KOPT-K1 (cell line): ENCODE measurements around the gene ACSL3.
"Not testable (repeated sequence)": the region's sequence is repeated elsewhere in the genome, so short reads cannot be mapped to it uniquely, and the experiment has no call there.

Experiments
- H3K27ac ChIP-seq: fragments of 200-600 bp; sonication (generic); 2 replicates; pipeline ENCODE4 v1.5.1; 2016; ENCODE audit warnings: antibody characterized with exemption, mild to moderate bottlenecking, low read depth, low read length; ENCODE audit not compliant: poor library complexity, severe bottlenecking
- H3K36me3 ChIP-seq: fragments of 200-600 bp; sonication (generic); 2 replicates; pipeline ENCODE4 v1.5.1; 2017; ENCODE audit warnings: antibody characterized with exemption, mild to moderate bottlenecking, low read length, moderate library complexity; ENCODE audit not compliant: insufficient read depth
- H3K9me3 ChIP-seq: fragments of 200-600 bp; sonication (generic); 2 replicates; pipeline ENCODE4 v1.5.1; 2017; ENCODE audit warnings: antibody characterized with exemption, low read length, mild to moderate bottlenecking; ENCODE audit not compliant: insufficient read depth, poor library complexity, severe bottlenecking

Gene ACSL3

DNA sequence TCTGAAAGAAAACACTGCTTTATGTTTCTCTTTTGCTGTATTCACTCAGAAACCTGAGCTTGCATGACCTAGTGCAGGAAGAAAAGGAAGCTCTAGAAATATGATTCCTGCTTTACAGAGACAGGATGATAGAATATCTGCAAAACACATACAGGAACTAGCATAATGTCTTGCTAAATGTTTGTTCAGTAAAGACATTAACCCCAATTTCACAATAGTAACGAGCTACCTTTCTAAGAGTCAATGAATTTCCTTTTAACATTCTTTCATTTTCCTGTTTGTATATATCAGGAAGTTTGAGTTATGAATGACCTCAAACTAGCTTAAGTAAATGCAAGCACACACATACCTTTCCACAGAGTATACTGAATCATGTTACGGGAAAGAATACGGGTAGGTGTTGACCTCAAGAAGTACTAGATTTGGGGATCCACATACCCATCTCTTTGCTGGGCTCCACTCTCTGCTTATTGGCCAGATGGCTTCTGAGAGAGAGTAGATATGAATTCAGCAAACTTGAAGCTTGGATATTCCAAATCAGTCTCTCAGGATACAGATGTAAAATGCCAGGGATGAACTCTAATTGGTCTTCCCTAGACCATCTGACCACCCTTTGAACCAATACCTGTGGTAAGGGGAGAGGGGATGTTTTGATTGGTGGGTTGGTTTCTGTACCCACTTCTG lies 18.2 kb upstream of the ACSL3 start:
- Histone ChIP-seq H3K27ac (no peak overlapping the region), H3K36me3 (no peaks in the 10 kb centered on the region)

DNA sequence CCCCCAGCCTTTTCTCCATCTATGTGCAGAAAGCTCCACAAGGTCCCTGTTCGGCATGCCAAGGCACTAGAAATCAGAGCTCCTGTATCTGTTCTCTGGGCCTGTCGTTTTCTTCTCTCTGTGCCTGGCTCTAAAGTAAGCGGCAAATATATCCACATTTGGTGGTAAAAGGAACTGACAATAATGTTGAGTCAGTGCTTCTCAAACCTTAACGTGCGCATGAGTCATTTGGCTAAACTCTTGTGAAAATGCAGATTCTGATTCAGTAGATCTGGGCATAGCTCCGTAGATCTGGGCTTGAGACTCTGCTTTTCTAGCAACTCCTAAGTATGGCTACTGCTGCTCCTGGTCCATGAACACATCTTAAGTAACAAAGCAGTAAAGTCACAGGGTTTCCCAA lies 16.5 kb upstream of the ACSL3 start:
- Histone ChIP-seq H3K36me3 (no peaks in the 10 kb centered on the region), H3K9me3 (no peaks in the 10 kb centered on the region), H3K27ac (no peak overlapping the region)

More for the DNA sequence above, 18.2 kb upstream of the ACSL3 start:
- no peaks in the 10 kb centered on the region for H3K9me3 ChIP-seq

- not testable (repeated sequence) for H3K9me3 ChIP-seq, H3K27ac ChIP-seq, H3K36me3 ChIP-seq
These were observed 15.5 kb upstream of the ACSL3 start for GRCh38 chr2:222845314-222845713.

DNA sequence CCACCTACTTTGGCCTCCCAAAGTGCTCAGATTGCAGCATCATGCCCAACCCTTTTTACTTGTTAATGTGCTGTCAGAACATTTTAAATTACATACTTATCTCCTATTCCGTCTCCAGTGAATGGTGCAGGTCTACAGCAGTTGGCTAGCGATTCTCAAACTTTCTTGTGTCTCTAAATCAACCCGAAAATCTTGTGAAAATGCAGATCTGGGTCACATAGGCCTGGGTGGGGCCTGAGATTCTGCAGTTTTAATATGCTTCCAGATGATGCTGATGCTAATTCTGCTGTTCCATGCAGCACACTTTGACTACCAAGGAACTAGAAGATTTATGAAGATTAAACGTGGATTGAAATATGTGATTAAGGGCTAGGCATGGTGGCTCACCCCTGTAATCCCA lies 14.8 kb upstream of the ACSL3 start:
- Histone ChIP-seq H3K27ac (no peak overlapping the region), H3K9me3 (no peaks in the 10 kb centered on the region), H3K36me3 (no peaks in the 10 kb centered on the region)

GRCh38 chr2:222848031-222848430 lies 12.8 kb upstream of the ACSL3 start:
- not testable (repeated sequence) for H3K9me3 ChIP-seq, H3K27ac ChIP-seq, H3K36me3 ChIP-seq

GRCh38 chr2:222848862-222849261 lies 12.0 kb upstream of the ACSL3 start:
- Histone ChIP-seq H3K27ac (no peak overlapping the region), H3K36me3 (no peaks in the 10 kb centered on the region), H3K9me3 (no peaks in the 10 kb centered on the region)

- H3K27ac ChIP-seq, result no peak overlapping the region
- no peaks in the 10 kb centered on the region for H3K9me3 ChIP-seq
- no peaks in the 10 kb centered on the region for H3K36me3 ChIP-seq
These were observed 8.7 kb upstream of the ACSL3 start for GRCh38 chr2:222851956-222852617.

DNA sequence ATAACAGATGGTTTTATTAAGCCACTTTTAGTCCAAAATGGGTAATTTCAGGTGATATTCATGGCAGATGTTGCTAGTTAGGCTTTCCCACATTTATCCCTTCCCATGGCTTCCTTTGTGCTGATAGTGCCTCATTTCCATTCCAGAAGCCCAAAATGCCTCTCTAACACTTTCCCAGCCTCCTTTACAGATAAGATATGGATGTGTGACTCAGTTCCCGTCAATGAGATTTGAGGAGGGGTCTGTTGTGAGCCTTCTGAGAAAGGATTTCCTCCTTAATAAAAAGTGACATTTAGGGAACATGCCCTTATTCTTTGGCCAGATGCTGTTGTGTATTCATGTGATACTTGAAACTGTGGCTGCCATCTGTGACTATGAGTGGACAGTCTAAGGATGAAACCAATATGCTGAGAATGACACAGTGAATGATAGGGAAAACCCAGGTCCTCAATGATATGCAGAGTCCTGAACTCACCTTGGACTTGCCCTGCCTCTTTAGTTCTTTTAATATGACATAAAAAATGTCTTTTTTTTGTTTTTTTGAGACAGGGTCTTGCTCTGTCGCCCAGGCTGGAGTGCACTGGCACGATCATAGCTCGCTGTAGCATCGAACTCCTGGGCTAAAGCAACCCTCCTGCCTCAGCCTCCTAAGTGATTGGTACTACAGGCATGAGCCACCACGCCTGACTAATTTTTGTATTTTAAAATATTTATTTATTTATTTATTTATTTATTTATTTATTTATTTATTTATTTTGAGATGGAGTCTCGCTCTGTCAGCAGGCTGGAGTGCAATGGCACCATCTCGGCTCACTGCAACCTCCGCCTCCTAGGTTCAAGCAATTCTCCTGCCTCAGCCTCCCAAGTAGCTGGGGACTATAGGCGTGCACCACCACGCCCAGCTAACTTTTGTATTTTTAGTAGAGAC lies 5.8 kb upstream of the ACSL3 start:
- Histone ChIP-seq H3K36me3 (no peaks in the 10 kb centered on the region), H3K27ac (no peak overlapping the region), H3K9me3 (no peaks in the 10 kb centered on the region)

DNA sequence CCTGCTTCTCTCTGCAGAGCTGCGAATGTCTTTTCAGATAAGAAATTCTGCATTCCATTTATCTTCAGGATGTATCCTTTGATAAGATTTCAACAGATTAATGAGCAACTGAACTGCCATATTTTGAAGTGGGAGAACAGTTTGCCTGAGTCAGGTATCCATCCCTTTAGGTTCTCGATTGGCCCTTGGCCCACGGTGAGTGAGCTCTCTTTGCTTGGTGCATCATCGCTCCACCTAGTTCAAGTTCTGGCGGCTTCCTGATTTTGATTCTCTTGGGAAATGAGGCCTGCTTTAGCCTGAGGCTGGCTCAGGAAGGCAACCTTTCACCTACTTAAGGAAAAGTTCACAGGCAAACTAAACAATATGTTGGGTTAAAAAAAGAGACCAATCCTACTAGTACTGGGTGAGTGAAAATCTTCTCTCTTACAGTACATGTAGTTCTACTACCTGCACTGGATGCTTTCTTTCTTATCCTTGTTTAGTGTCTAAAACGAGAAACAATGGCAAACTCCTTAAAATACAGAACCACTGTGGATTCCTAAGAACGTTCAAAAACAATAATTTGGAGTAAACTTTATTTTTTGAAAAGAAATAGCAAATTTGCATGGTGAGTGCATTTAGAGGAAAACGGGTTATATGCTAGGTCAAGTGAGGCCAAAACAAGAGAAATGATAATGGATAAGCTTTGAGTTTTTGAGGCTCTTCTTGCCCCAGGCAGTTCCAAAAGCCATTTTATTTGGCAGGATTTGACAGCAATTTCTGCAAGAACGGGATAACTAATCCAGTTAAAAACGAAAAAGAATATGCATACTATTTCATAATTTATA lies 837 bp upstream of the ACSL3 start:
- no peaks in the 10 kb centered on the region for H3K36me3 ChIP-seq
- H3K27ac ChIP-seq, result peak overlapping the region; percentile 81
- no peaks in the 10 kb centered on the region for H3K9me3 ChIP-seq

DNA sequence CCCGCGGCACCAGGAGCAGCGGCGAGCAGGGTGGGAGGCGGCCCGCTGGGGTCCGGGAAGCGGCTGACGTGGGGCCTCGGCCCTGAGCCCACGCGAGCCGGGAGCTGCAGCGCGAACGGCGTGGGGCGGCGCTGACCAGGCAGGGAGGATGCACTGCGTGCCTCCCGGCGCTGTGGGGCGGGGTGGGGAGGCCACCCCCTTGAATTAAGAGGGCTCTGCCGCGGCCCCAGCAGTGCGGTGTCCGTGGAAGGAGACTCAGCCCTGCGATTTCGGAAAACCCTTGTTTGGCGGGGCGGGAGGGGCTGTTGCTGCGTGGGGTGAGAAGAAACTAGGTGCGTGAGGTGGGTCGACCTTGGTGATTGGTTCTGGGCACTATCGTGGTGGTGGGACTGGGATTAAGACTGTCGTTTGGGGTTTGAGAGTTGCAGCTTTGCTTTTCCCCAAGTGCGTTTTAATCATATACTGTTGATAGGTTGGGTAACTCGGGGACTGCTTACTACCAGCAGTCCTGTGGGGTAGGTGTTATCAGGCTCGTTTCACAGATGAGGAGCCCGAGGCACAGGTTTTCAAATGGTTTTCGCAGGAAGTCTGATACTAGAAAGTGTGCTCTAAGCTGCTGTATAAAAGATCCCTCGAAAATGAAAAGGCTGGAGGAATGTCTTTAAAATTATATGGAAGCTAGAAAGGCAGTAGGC lies 722 bp downstream of the ACSL3 start:
- H3K27ac ChIP-seq, result peak overlapping the region; percentile 81
- no peaks in the 10 kb centered on the region for H3K9me3 ChIP-seq
- H3K36me3 ChIP-seq, result no peaks in the 10 kb centered on the region

GRCh38 chr2:222862106-222862908 lies 1.5 kb downstream of the ACSL3 start:
- Histone ChIP-seq H3K27ac (peak overlapping the region; percentile 81), H3K36me3 (no peaks in the 10 kb centered on the region), H3K9me3 (no peaks in the 10 kb centered on the region)

- H3K9me3 ChIP-seq, result no peaks in the 10 kb centered on the region
- no peaks in the 10 kb centered on the region for H3K36me3 ChIP-seq
- no peak overlapping the region for H3K27ac ChIP-seq
These were observed 2.2 kb downstream of the ACSL3 start for GRCh38 chr2:222862909-222863544.

GRCh38 chr2:222864296-222864695 lies 3.5 kb downstream of the ACSL3 start:
- H3K27ac ChIP-seq, result no peak overlapping the region

More at GRCh38 chr2:222864296-222864695, 3.5 kb downstream of the ACSL3 start:
- no peaks in the 10 kb centered on the region for H3K36me3 ChIP-seq
- H3K9me3 ChIP-seq, result no peaks in the 10 kb centered on the region
